Measurements from ENCODE around the gene TMEM161A.

The TMEM161A gene

GRCh38 chr19:19071897-19072296 is 66.4 kb downstream of the TMEM161A start:
- Histone ChIP-seq H3K4me1 (ENCODE audit: control insufficient read depth, insufficient read depth, low read length) (no peaks in the 10 kb centered on the region), H3K27me3 (ENCODE audit: control insufficient read depth, insufficient read depth, low read length) (no peaks in the 10 kb centered on the region), H3K36me3 (ENCODE audit: control insufficient read depth, insufficient read depth, low read length) (peaks cover 3% of the 10 kb centered on the region), H3K9ac (ENCODE audit: low read length) (no peak overlapping the region), H3K27ac (ENCODE audit: low read depth, low read length) (no peak overlapping the region), H3K4me3 (ENCODE audit: low read length) (no peak overlapping the region)

Measured in rectal smooth muscle tissue (tissue), 1 donor.